Mesothelial cell of epicardium (in vitro differentiated cells): Measurements from ENCODE around the gene IKZF1. TPM values are rescaled to one million over a fixed set of nuclear protein-coding genes. Genes with fewer than 3 reads are reported as not detected.

Source experiments
- DNase-seq, 2 experiments: peaks; one replicate each; pipeline ENCODE4 v3.0.0; 2021; ENCODE audit warnings: low spot score in 2 of 2; ENCODE audit not compliant: unreplicated experiment in 2 of 2
- H3K27ac Mint-ChIP-seq: 2 replicates; pipeline ENCODE4 v1.8.0; 2021; ENCODE audit warnings: mixed read lengths
- H3K27me3 Mint-ChIP-seq: 2 replicates; pipeline ENCODE4 v1.8.0; 2021; ENCODE audit warnings: low read depth, mixed read lengths
- H3K36me3 Mint-ChIP-seq: 2 replicates; pipeline ENCODE4 v1.8.0; 2021; ENCODE audit warnings: mixed read lengths
- H3K4me1 Mint-ChIP-seq: 2 replicates; pipeline ENCODE4 v1.8.0; 2021; ENCODE audit warnings: mixed read lengths
- H3K4me3 Mint-ChIP-seq: 2 replicates; pipeline ENCODE4 v1.8.0; 2021; ENCODE audit warnings: mild to moderate bottlenecking, moderate library complexity, mixed read lengths
- H3K9me3 Mint-ChIP-seq: 2 replicates; pipeline ENCODE4 v1.8.0; 2021; ENCODE audit warnings: mixed read lengths
- total RNA-seq: library from RNA; stranded (reverse); gene quantifications from 3 replicates; pipeline ENCODE4 v1.2.1, GENCODE V29; 2021
- TF ChIP-seq, protein P1 (sequence below): fragments of 200-600 bp; sonication (generic); IDR thresholded peaks from one replicate; pipeline ENCODE4 v1.5.0; 2021; ENCODE audit warnings: antibody characterized with exemption; ENCODE audit not compliant: unreplicated experiment

IKZF1 gene
- total RNA-seq, 1 donor from 2014 or later: 2.5 TPM

DNA sequence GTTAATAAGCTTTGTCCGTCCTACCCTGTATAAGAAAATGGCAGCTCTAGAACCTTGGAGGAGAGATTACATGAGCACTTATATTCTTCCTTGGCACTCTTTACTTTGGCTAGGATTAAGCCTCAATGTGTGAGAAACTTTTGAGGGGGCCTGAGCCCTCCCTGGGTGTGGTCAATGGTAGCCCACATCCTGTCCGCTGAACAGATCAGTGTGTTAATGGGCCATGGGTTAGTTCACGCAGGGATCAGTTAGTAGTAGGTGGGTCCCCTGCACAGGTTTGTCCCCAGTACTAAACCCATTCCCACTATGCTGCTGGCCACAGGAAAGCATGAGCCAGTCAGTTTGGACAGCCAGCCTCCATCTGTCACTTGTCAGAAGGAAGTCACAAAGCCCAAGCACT, 20.2 kb upstream of the IKZF1 start:
- Mint-ChIP-seq H3K4me1 (peaks cover 7% of the 10 kb centered on the region), H3K36me3 (no peaks in the 10 kb centered on the region), H3K9me3 (peaks cover 4% of the 10 kb centered on the region), H3K27me3 (peaks cover 21% of the 10 kb centered on the region), H3K27ac (no peak overlapping the region), H3K4me3 (no peak overlapping the region)
- TF ChIP-seq, protein P1, sequence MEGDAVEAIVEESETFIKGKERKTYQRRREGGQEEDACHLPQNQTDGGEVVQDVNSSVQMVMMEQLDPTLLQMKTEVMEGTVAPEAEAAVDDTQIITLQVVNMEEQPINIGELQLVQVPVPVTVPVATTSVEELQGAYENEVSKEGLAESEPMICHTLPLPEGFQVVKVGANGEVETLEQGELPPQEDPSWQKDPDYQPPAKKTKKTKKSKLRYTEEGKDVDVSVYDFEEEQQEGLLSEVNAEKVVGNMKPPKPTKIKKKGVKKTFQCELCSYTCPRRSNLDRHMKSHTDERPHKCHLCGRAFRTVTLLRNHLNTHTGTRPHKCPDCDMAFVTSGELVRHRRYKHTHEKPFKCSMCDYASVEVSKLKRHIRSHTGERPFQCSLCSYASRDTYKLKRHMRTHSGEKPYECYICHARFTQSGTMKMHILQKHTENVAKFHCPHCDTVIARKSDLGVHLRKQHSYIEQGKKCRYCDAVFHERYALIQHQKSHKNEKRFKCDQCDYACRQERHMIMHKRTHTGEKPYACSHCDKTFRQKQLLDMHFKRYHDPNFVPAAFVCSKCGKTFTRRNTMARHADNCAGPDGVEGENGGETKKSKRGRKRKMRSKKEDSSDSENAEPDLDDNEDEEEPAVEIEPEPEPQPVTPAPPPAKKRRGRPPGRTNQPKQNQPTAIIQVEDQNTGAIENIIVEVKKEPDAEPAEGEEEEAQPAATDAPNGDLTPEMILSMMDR: no peak
- DNase-seq: no peak

DNA sequence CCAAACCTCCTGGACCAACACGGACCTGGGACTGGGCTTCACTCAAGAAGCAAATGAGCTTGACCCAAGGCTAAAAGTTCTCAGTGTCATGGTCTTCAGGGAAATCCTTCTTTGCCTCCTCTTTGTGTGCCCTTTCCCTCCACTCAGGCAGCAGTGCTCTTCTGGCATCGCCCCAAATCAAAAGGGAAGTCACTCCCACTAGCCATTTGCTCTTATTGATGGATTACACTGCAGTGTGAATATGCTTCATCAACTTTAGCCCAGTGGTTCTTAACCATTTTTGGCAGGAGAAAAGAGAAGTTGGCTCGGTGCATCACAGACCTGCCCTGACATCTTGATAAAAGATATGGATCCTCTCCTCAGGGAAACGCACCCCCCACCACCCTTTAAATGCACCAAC, 19.2 kb upstream of the IKZF1 start:
- no peak overlapping the region for H3K4me3 Mint-ChIP-seq
- H3K36me3 Mint-ChIP-seq: no peaks in the 10 kb centered on the region
- H3K9me3 Mint-ChIP-seq: no peaks in the 10 kb centered on the region
- H3K27ac Mint-ChIP-seq: no peak overlapping the region
- no peak for DNase-seq
- TF ChIP-seq, protein P1: no peak
- peaks cover 18% of the 10 kb centered on the region for H3K27me3 Mint-ChIP-seq
- peaks cover 7% of the 10 kb centered on the region for H3K4me1 Mint-ChIP-seq

DNA sequence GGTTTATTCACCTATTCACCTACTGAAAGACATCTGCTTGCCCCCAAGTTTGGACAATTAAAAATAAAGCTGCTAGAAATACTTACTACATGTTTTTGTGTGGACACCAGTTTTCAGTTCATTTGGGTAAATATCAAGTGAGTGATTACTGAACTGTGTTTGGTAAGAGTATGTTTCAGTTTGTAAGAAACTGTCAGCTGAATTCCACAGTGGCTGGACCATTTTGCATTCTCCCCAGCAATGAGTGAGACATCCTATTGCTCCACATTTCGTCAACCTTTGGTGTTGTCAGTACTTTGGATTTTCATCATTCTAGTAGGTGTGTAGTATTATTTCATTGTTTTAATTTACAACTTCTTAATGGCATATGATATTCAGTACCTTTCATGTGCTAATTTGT, 17.4 kb upstream of the IKZF1 start:
- Mint-ChIP-seq H3K27me3 (peaks cover 23% of the 10 kb centered on the region), H3K9me3 (peaks cover 6% of the 10 kb centered on the region), H3K27ac (no peak overlapping the region), H3K36me3 (no peaks in the 10 kb centered on the region), H3K4me3 (no peak overlapping the region), H3K4me1 (peaks cover 7% of the 10 kb centered on the region)
- DNase-seq: no peak
- TF ChIP-seq, protein P1: no peak

DNA sequence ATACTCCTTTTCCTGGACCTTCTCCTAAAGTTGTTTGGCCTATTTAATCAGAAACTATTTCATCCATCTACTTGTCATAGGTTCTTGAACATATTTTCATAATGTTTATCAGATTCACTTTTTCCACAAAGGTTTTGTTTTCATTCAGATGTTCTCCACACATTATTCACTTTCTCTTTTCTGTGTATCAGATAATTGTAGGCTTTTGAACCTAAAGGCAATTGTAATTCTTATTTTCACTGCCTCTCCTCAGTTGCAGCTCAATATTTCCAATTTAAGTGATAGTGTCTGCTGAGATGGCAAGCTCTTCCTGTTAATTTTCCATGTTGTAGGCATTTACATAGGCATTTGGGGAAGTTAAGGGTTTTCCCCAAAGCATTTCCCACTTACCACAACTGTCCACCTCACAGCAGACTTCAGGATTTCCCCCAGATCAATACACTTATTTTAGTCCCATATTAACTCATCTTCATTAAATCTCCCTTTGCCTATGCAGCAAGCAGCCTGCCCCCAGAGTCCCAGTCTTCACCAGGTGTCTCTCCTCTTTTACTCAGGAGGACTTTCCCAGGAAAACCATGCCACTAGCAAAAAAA, 12.3 kb upstream of the IKZF1 start:
- no peaks in the 10 kb centered on the region for H3K36me3 Mint-ChIP-seq
- DNase-seq: no peak
- TF ChIP-seq, protein P1: no peak
- H3K4me1 Mint-ChIP-seq: no peaks in the 10 kb centered on the region
- peaks cover 9% of the 10 kb centered on the region for H3K9me3 Mint-ChIP-seq
- H3K27ac Mint-ChIP-seq: no peak overlapping the region
- H3K4me3 Mint-ChIP-seq: no peak overlapping the region
- H3K27me3 Mint-ChIP-seq: peaks cover 57% of the 10 kb centered on the region

DNA sequence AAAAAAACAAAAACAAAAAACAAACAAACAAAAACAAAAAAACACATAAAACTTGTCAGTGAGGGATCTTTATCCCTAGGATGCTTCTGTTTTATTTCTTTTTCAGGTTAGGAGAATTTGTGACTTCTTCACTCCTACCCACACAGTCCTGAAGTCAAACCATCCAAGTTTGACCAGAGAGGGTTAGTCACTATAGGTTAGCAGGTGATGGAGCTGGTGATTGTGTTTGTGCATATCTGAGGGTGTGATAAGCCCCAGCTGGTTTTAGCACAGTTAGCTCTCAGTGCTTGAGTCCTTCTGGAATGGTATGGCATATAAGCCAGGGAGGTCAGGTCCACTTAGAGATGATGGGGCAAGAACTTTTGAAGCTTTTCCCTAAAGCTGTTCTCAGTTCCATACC, 11.8 kb upstream of the IKZF1 start:
- Mint-ChIP-seq H3K27ac (no peak overlapping the region), H3K4me3 (no peak overlapping the region), H3K4me1 (no peaks in the 10 kb centered on the region), H3K27me3 (peaks cover 59% of the 10 kb centered on the region), H3K9me3 (peaks cover 9% of the 10 kb centered on the region), H3K36me3 (no peaks in the 10 kb centered on the region)
- TF ChIP-seq, protein P1: no peak
- no peak for DNase-seq
